IPS-20b (cell line): ENCODE measurements around the gene NUTM1.
"Not testable (repeated sequence)": the region's sequence is repeated elsewhere in the genome, so short reads cannot be mapped to it uniquely, and the experiment has no call there.

Source experiments
- H3K27ac ChIP-seq: one replicate; pipeline ENCODE4 v1.5.1; 2013; ENCODE audit warnings: low read length
- H3K27me3 ChIP-seq: 2 replicates; pipeline ENCODE4 v1.6.1; 2013; ENCODE audit warnings: mild to moderate bottlenecking, low read length, inconsistent platforms; ENCODE audit not compliant: insufficient read depth
- H3K36me3 ChIP-seq: 2 replicates; pipeline ENCODE4 v1.6.1; 2013; ENCODE audit warnings: low read depth, mild to moderate bottlenecking, inconsistent platforms, low read length, moderate library complexity; ENCODE audit not compliant: insufficient read depth
- H3K4me1 ChIP-seq: 2 replicates; pipeline ENCODE4 v1.6.1; 2013; ENCODE audit warnings: mild to moderate bottlenecking, control low read depth, inconsistent platforms, low read length, moderate library complexity; ENCODE audit not compliant: insufficient read depth
- H3K4me3 ChIP-seq: 2 replicates; pipeline ENCODE4 v1.5.1; 2013; ENCODE audit warnings: mild to moderate bottlenecking, low read length, inconsistent platforms
- H3K9ac ChIP-seq: 2 replicates; pipeline ENCODE4 v1.6.1; 2013; ENCODE audit warnings: low read depth, mild to moderate bottlenecking, inconsistent platforms, low read length, moderate library complexity
- H3K9me3 ChIP-seq: 2 replicates; pipeline ENCODE4 v1.6.1; 2013; ENCODE audit warnings: mild to moderate bottlenecking, low read depth, low read length, inconsistent platforms; ENCODE audit not compliant: insufficient read depth

The NUTM1 gene

DNA sequence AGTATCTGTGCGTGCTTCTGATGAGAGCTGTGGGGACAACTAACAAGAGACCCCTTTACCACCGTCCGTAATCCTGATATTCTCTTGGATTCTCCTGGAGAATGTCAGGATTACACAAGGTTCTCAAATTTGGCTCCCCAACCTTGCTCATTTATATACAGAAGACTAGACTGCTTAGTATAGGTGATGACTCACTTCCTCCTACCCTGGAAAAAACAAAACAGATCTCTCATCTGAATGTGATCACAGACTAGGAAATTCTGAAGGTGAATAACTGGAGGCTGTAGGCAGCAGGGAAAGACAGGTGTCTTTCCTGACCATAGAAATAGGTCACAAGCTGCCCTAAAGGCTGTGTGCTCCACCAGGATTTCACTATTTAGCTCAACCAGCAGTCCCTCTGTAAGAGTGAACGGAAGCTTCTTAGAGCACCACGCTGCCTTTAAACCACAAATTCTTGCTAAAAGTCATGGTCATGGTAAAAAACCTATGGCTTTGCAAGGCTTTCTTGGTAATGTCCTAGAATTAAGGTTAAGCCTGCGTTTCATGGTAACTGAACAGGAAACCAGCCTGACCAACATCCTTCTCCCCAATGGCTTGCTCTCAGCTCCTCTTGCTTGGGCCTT is 54.6 kb downstream of the NUTM1 start:
- not testable (repeated sequence) for H3K36me3 ChIP-seq, H3K27me3 ChIP-seq, H3K4me1 ChIP-seq, H3K27ac ChIP-seq, H3K9me3 ChIP-seq, H3K4me3 ChIP-seq, H3K9ac ChIP-seq

DNA sequence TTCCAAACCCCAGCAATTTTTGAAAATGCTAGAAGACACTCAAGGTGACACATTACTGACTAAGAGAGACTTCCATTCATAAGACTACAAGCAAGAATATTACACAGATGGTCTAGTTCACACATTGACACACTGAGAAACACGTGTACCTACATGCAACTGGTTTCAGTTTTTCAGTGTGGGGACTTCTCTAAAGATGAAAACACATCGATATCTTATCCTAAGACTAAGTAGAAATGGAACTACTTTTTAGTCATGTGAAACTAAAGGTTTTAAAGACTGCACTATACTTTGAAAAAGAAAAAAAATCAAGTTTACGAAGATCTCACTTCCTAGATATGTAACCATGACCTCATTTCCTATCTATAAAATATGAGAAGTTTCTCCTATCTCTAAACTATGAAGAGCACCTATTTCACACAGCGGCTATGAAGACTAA is 60.1 kb downstream of the NUTM1 start:
- H3K27me3 ChIP-seq, H3K4me1 ChIP-seq, H3K36me3 ChIP-seq, H3K9me3 ChIP-seq, H3K4me3 ChIP-seq, H3K27ac ChIP-seq, H3K9ac ChIP-seq: not testable (repeated sequence)

DNA sequence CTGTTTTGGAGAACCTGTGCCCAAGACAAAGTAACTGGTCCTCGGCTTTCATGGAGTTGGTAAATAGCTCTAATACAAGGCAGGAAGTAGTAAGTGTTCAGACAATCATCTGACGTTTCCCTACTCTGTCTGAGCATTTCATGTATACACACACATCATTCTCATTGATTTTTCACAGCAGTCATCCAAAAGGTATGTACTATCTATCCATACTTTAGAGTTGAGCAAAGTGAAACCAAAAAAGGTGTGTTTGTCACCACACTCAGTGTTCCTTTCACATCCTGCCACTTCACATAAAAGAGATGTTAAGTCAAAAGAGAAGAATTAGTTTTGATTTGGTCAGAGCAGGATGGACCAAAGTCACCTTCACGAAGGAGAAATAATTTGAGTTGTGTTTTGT is 60.8 kb downstream of the NUTM1 start:
- H3K36me3 ChIP-seq, H3K27me3 ChIP-seq, H3K9ac ChIP-seq, H3K27ac ChIP-seq, H3K9me3 ChIP-seq, H3K4me3 ChIP-seq, H3K4me1 ChIP-seq: not testable (repeated sequence)
